Upper lobe of left lung (tissue), 4 donors: ENCODE results near the gene XPNPEP2.

Source experiments
- EP300 ChIP-seq, 4 donors: sonication (generic); formaldehyde crosslinking; IDR thresholded peaks; one replicate each; pipeline ENCODE4 v1.5.1; 2017; ENCODE audit warnings: antibody characterized with exemption in 4 of 4, control low read depth in 2 of 4
- POLR2A ChIP-seq, 4 donors: fragments of 450-650 bp; IDR thresholded peaks; one replicate each; pipeline ENCODE4 v1.5.1; 2016 to 2017; ENCODE audit warnings: antibody characterized with exemption in 4 of 4, mild to moderate bottlenecking in 2 of 4
- POLR2AphosphoS5 ChIP-seq, 2 donors: sonication (generic); formaldehyde crosslinking; IDR thresholded peaks; one replicate each; pipeline ENCODE4 v1.5.1; 2017; ENCODE audit warnings: antibody characterized with exemption in 2 of 2
- TF ChIP-seq, protein P1 (sequence below), 6 experiments: fragments of 450-650 bp in 4 of 6; fragments of 200-600 bp in 2 of 6; sonication (generic) in 2 of 6; IDR thresholded peaks; one replicate each; pipeline ENCODE4 v1.5.1; 2016 to 2019; ENCODE audit warnings: antibody characterized with exemption in 6 of 6

DNA sequence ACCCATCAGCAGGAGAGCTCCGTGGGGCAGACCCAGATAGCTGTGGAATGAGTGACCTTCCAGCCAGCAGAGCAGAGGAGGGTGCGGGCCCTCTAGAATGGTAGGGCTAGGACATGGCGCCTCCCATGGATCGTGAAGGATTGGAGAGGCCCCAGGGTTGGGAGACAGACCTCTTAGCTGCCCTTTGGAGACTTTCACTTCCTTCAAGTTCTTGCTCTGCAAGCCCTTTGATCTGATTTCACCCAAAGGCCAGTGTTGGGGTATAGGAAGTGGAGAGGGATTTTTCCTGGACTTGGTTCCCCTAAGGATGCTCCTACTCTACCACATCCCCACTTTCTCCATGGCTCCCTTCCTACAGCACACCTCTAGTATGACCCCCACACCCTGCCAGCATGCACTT is 43.9 kb downstream of the XPNPEP2 start:
- TF ChIP-seq, protein P1, sequence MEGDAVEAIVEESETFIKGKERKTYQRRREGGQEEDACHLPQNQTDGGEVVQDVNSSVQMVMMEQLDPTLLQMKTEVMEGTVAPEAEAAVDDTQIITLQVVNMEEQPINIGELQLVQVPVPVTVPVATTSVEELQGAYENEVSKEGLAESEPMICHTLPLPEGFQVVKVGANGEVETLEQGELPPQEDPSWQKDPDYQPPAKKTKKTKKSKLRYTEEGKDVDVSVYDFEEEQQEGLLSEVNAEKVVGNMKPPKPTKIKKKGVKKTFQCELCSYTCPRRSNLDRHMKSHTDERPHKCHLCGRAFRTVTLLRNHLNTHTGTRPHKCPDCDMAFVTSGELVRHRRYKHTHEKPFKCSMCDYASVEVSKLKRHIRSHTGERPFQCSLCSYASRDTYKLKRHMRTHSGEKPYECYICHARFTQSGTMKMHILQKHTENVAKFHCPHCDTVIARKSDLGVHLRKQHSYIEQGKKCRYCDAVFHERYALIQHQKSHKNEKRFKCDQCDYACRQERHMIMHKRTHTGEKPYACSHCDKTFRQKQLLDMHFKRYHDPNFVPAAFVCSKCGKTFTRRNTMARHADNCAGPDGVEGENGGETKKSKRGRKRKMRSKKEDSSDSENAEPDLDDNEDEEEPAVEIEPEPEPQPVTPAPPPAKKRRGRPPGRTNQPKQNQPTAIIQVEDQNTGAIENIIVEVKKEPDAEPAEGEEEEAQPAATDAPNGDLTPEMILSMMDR (IDR thresholded peaks at IDR 0.05), result no peak
- no peak for TF ChIP-seq POLR2A (IDR thresholded peaks at IDR 0.05)
- TF ChIP-seq POLR2AphosphoS5 (IDR thresholded peaks at IDR 0.05), result no peak
- TF ChIP-seq EP300 (IDR thresholded peaks at IDR 0.05), result no peak
